GM12864 (cell line): ENCODE data around the gene TLL1.

ENCODE experiments used
- DNase-seq: peaks from one replicate; pipeline ENCODE4 v3.0.0-alpha.2; 2011; ENCODE audit warnings: low read depth
- H3K4me3 ChIP-seq: 2 replicates; pipeline ENCODE4 v1.5.1; 2011; ENCODE audit warnings: mild to moderate bottlenecking, low read depth, low read length, control low read depth
- TF ChIP-seq, protein P1 (sequence below): IDR thresholded peaks from 2 replicates; pipeline ENCODE4 v1.5.1; 2011; ENCODE audit warnings: low read depth, mild to moderate bottlenecking, moderate library complexity, low read length, control low read depth, inconsistent platforms; ENCODE audit errors: missing control alignments

TLL1 gene

DNA sequence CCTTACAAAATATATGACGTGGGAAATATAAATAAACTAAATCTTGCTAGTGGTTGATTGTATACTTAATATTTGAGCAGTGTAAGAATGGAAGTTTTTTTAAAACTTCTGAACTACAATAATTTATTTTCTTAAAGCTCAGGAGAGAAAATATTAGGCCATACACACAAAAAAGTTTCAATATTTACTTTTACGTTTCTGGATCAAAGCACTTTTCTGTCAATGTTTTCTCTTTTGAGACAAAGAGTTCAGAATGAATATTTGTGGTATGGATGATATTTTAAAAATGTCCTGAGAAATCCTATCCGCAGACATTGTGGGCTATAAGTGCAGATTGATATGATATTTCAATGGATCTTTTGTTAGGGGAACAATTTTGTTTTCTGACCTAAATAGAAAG is 109.9 kb downstream of the TLL1 start:
- TF ChIP-seq, protein P1, sequence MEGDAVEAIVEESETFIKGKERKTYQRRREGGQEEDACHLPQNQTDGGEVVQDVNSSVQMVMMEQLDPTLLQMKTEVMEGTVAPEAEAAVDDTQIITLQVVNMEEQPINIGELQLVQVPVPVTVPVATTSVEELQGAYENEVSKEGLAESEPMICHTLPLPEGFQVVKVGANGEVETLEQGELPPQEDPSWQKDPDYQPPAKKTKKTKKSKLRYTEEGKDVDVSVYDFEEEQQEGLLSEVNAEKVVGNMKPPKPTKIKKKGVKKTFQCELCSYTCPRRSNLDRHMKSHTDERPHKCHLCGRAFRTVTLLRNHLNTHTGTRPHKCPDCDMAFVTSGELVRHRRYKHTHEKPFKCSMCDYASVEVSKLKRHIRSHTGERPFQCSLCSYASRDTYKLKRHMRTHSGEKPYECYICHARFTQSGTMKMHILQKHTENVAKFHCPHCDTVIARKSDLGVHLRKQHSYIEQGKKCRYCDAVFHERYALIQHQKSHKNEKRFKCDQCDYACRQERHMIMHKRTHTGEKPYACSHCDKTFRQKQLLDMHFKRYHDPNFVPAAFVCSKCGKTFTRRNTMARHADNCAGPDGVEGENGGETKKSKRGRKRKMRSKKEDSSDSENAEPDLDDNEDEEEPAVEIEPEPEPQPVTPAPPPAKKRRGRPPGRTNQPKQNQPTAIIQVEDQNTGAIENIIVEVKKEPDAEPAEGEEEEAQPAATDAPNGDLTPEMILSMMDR: no peak
- H3K4me3 ChIP-seq: no peak overlapping the region
- no peak for DNase-seq

DNA sequence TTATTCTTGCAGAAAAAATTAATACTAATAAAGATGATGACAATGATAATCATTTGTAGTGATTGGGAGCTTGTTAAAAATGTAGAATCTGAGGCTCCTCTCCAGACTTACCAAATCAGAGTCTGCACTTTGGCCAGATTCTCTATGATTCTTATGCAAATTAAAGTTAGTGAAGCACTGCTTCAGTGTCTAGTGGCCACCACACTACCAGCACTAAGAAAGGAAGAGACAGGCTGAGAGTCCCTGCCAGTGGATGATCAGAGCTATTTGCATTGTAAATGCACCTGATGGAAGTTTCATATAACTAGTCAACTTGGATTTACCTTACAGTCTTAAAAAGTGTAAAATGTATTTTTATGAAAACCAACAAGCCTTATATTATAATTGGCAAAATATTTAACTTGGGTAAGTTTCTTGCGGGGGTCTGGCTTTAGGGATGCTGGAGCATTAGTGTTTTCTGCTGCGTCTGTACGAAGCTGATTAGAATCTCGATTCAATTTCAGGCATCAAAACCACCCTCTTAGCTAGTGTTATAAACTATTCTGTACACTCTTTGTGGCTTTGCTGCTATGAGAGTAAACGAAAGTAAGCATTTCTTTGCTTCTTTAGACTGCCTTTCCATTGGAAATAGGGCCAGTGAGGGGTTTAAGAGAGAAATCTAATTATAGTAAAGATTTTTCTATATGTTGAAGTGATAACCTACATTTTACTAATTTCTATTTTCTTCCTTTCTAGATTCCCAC is 114.1 kb downstream of the TLL1 start:
- no peak for DNase-seq
- no peak overlapping the region for H3K4me3 ChIP-seq
- TF ChIP-seq, protein P1: no peak

DNA sequence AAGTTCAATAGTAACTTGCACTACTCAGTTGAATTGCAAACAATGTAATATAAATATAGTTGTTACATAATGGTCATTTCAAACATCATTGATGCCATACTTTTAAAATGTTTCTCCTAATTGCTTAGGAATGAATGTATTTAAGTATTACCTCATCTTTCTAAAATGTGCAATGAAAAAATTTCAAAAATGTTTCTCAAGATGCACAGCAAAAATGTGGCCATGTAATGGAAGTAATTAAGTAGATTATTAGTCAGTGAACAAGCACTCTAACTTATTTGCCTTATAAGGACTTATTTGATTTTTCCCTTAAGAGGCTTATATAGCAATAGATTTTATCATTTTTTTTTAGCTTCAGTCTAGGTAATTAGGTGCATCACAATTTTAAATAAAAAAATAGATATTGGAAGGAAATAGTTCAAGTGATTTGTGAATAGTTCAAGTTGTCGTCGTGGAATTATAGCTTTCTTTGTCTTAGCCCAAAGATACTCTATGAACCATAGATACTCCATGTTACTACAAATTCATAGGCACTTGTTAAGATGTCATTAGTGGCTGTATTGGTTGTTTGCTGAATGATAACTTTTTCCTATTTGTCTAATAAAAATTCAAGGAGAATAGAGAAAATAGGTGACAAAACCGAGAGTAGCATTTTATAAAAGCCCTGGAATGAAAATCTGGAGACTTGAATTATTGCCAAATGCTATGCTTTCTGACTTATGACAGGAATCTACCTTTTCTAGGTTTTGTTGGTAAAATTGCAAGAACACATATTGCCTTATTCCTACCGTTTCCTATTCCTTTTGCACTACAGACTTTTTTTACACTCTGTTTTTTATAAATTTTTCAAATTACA is 118.5 kb downstream of the TLL1 start:
- TF ChIP-seq, protein P1: no peak
- DNase-seq: no peak
- H3K4me3 ChIP-seq: no peak overlapping the region

DNA sequence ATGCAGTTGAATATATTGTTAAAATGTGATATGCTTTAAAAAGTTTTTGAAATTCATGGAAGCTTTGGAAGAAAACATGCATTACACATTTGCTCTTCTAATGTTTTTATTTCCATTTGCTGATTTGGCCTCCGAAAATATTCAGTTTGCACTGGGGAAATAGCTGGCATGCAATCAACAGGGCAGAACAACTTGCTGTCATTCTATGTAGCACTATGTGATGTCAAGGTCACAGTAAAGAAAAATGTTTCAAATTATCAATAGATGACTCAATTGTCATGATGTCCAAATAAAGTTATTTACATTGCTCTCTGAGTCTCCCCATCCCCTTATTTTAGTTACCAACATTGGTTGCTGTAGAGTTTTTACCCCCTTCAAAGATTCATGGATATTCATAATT is 119.2 kb downstream of the TLL1 start:
- no peak overlapping the region for H3K4me3 ChIP-seq
- TF ChIP-seq, protein P1: no peak
- no peak for DNase-seq

GRCh38 chr4:165994701-165995100 is 121.7 kb downstream of the TLL1 start:
- TF ChIP-seq, protein P1: no peak
- H3K4me3 ChIP-seq: no peak overlapping the region
- DNase-seq: no peak

DNA sequence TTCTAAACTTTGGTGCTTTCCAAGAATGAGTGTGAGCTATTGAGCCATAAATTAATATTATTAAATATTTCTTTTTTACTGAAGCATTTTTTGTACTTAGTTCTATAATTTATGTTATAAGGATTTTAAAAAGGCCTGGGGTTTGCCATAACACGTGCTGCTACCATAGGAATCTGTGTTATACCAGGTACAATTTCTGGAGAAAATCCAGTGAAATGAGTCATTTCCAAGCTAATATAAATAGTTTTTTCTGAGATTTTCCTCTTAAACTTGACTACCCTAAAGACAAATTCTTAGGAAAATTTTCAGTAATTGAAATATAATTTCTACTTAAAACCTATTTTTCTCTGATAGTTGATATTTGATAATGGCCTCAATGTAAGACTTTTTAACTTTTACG is 130.8 kb downstream of the TLL1 start:
- H3K4me3 ChIP-seq: no peak overlapping the region
- DNase-seq: no peak
- TF ChIP-seq, protein P1: no peak
